ENCODE data around the gene OGFOD1.
"Not testable (repeated sequence)": the region's sequence is repeated elsewhere in the genome, so short reads cannot be mapped to it uniquely, and the experiment has no call there.

The OGFOD1 gene

GRCh38 chr16:56478281-56479049, 27.1 kb downstream of the OGFOD1 start:
- in situ Hi-C loops (cut with MboI; ENCODE audit: low sequenced_read_pairs), result no loop called here

GRCh38 chr16:56479469-56479868, 28.1 kb downstream of the OGFOD1 start:
- in situ Hi-C loops (cut with MboI; ENCODE audit: low sequenced_read_pairs), result no loop called here

GRCh38 chr16:56480776-56481467, 29.6 kb downstream of the OGFOD1 start:
- in situ Hi-C loops (cut with MboI; ENCODE audit: low sequenced_read_pairs), result no loop called here

- in situ Hi-C loops (cut with MboI; ENCODE audit: low sequenced_read_pairs), result no loop called here
These were observed 30.2 kb downstream of the OGFOD1 start for GRCh38 chr16:56481468-56482122.

GRCh38 chr16:56482683-56483236, 31.4 kb downstream of the OGFOD1 start:
- in situ Hi-C loops (cut with MboI; ENCODE audit: low sequenced_read_pairs), result no loop called here

GRCh38 chr16:56483394-56483793, 32.0 kb downstream of the OGFOD1 start:
- in situ Hi-C loops (cut with MboI; ENCODE audit: low sequenced_read_pairs), result no loop called here

GRCh38 chr16:56488035-56488434, 36.7 kb downstream of the OGFOD1 start:
- in situ Hi-C loops (cut with MboI; ENCODE audit: low sequenced_read_pairs), result no loop called here

- in situ Hi-C loops (cut with MboI; ENCODE audit: low sequenced_read_pairs), result not testable (repeated sequence)
These were observed 37.5 kb downstream of the OGFOD1 start for GRCh38 chr16:56488868-56489267.

GRCh38 chr16:56491657-56492261, 40.4 kb downstream of the OGFOD1 start:
- in situ Hi-C loops (cut with MboI; ENCODE audit: low sequenced_read_pairs), result no loop called here

- in situ Hi-C loops (cut with MboI; ENCODE audit: low sequenced_read_pairs), result no loop called here
These were observed 41.8 kb downstream of the OGFOD1 start for GRCh38 chr16:56493126-56493525.

GRCh38 chr16:56493815-56494214, 42.5 kb downstream of the OGFOD1 start:
- in situ Hi-C loops (cut with MboI; ENCODE audit: low sequenced_read_pairs), result no loop called here

GRCh38 chr16:56505181-56505580, 53.8 kb downstream of the OGFOD1 start:
- in situ Hi-C loops (cut with MboI; ENCODE audit: low sequenced_read_pairs), result no loop called here

- in situ Hi-C loops (cut with MboI; ENCODE audit: low sequenced_read_pairs), result no loop called here
These were observed 55.6 kb downstream of the OGFOD1 start for GRCh38 chr16:56506941-56507340.

- in situ Hi-C loops (cut with MboI; ENCODE audit: low sequenced_read_pairs), result no loop called here
These were observed 59.2 kb downstream of the OGFOD1 start for GRCh38 chr16:56510544-56510943.

- in situ Hi-C loops (cut with MboI; ENCODE audit: low sequenced_read_pairs), result no loop called here
These were observed 60.7 kb downstream of the OGFOD1 start for GRCh38 chr16:56512025-56512424.

GRCh38 chr16:56513091-56513490, 61.7 kb downstream of the OGFOD1 start:
- in situ Hi-C loops (cut with MboI; ENCODE audit: low sequenced_read_pairs), result no loop called here

- in situ Hi-C loops (cut with MboI; ENCODE audit: low sequenced_read_pairs), result no loop called here
These were observed 62.6 kb downstream of the OGFOD1 start for GRCh38 chr16:56513972-56514371.

- in situ Hi-C loops (cut with MboI; ENCODE audit: low sequenced_read_pairs), result no loop called here
These were observed 63.5 kb downstream of the OGFOD1 start for GRCh38 chr16:56514845-56515244.

- in situ Hi-C loops (cut with MboI; ENCODE audit: low sequenced_read_pairs), result no loop called here
These were observed 64.3 kb downstream of the OGFOD1 start for GRCh38 chr16:56515665-56516064.

GRCh38 chr16:56517206-56517605, 65.9 kb downstream of the OGFOD1 start:
- in situ Hi-C loops (cut with MboI; ENCODE audit: low sequenced_read_pairs), result no loop called here

- in situ Hi-C loops (cut with MboI; ENCODE audit: low sequenced_read_pairs), result no loop called here
These were observed 67.1 kb downstream of the OGFOD1 start for GRCh38 chr16:56518425-56518824.
